Activated T-cell treated with anti-CD3 and anti-CD28 coated beads for 4 hours (primary cell): ENCODE data around the gene ERBIN.
"Not testable (repeated sequence)": the region's sequence is repeated elsewhere in the genome, so short reads cannot be mapped to it uniquely, and the experiment has no call there.

Experiments used
- DNase-seq: peaks from one replicate; pipeline ENCODE4 v3.0.0-alpha.2; 2020

ERBIN gene

GRCh38 chr5:65967288-65968066 lies 41.1 kb downstream of the ERBIN start:
- no peak for DNase-seq

DNA sequence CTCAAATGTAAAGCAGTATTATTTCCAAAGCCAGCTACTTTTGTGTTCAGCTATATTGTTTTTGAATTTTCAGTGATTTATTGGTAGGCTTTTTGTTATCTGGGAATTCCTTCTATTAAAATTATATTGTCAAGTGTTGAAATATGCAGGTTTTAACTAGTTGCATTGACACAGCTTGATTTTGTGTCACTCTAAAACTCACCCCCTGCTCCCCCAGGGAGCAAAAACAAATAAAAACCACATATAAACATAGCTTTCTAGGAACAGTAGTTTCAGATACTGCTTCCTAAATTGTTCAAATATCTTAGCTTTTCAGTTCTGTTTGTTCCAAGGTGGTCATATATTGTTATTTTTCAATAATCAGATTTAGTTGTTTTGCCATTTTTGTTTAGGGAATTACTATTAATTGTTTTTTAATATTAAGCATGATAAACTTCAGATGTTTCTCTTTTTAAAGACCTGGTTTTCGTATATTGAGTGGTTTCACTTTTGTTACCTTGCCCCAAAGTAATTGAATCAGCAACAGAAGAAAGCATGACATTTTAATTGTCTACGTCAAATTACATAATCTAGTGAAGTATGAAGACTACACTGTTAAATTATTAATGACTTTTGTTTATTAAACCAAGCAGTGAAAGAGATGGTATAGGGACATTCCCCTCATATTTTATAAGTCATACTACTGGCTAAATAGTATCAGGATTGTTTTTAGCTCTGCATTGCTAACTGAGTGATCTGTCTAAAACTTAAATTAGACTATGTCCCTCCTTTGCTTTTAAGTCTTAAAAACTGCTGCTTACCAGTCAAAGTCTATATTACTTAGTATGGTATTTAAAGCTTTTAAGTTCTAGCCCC lies 43.4 kb downstream of the ERBIN start:
- no peak for DNase-seq

- no peak for DNase-seq
Measured at GRCh38 chr5:65970481-65971367, 44.3 kb downstream of the ERBIN start.

- no peak for DNase-seq
Measured at GRCh38 chr5:65971643-65972042, 45.3 kb downstream of the ERBIN start.

- not testable (repeated sequence) for DNase-seq
Measured at GRCh38 chr5:65972896-65973295, 46.5 kb downstream of the ERBIN start.

DNA sequence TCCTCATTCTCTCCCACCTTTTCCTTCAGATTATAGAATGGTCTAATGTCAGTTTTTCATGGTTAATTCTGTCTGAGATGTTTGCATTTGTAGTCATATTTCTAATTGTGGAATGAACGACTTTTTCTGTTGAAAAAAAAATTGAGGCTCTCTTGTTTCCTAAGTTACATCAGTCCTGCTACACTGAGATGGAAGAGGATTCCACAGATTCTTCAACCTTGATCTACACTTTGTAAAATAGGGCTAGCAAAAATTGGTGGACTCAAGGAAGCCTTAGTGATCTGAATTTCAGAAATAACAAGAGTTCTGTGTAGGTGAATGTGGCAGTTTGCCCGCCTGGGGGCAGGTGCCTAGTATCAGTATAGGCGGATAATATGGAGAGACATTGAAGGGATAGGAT lies 51.9 kb downstream of the ERBIN start:
- DNase-seq, result no peak

DNA sequence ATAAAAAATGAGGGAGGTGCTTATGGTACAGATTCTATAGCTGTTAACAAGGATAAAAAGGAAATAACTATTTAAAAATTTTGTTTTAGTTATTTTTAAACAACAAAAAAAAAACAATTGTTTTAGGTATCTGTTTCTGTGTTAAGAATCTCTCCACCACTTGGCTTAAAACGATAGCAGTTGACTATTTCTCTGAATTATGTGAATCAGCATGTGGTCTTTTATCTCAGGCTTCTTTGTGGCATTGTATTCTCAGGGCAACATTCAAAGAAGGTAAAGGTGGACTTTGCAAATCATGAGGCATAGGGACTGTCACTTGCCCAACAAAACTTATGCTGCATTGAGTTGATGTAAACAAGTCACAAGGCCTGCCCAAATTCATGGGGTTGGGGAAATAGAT lies 55.2 kb downstream of the ERBIN start:
- DNase-seq, result no peak

DNA sequence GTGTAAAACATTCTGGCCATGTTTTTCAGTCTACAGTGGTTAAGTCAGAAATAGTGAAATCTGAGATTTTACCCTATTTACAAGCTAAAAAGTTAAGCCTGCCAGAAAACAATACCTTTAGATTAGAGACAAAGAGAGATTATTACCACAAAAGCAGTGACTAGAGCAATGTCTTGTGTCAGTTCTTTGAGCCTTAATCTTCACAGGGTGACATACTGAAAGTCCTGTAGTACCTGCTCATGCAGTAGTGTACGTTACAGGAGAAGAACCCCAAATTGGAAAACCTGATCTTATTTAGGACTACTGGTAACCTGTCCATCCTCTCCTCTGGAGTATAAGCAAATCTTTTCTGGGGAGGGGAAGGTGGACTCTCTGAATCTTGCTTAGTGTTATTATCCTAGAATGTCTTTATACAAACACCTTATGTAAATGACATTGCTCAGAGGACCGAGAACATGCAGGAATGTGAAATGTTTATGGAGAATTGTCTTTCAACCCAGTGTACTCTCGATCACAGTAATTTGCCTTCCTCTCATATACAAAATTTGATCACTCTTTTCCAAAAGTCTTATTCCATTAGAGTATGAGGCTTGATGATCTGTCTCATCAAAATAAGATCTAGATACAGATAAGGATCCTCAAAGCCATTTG lies 55.7 kb downstream of the ERBIN start:
- DNase-seq, result no peak

GRCh38 chr5:65982635-65983034 lies 56.3 kb downstream of the ERBIN start:
- DNase-seq, result no peak

DNA sequence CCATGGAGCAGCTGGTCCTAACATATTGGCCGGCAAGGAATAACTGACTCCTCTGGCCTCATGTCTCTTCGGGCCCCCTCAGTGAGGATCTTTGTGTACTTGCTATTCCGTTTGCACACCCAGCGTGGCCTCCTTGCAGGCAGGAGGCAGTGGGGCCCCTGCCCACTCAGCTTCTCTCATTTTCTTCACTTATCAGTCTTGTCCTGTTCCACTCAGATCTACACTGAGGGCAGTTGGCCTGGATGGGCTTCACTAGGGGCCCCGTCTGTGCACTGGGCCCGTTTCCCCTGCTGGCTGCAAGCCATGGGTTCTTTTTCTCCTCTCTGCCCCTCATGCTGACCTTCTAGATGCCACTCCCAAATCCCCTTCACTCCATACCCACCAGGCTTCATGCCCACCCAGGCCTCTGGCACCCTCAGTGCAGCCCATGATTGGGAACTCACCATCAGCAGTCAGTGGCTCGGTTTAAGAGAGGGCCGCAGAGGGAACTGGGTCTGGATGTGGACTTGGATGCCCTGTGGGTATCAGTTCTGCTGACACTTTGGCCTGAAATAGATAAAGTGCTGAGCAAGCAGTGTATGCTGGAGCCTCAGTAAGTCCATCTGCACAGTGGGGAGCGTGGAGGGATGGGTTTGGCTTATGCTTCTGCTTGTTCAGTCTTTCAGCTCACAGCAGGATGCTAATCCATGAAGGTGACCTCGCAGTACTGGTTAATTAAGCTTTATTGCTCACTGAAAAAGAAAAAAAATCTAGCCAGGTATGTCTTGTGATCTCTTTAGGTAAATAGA lies 57.9 kb downstream of the ERBIN start:
- DNase-seq, result no peak

DNA sequence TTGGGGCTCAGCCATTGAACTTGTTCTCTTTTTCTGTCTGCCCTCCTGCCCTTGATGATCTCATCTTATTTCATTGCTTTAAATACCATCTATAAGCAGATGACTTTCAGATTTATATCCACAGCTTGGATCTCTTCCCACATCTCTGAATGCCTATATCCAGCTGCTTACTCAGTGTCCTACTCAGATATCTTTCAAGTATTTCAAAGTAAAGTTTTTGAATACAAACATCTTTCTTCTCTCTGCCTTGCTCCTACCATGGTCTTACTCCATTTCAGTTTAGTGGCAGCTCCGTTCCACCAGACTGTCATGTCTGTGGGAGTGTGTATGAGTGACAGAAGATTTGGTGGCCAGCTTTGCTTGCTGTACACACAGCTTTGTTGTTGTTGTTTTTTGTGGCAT lies 59.7 kb downstream of the ERBIN start:
- no peak for DNase-seq

DNA sequence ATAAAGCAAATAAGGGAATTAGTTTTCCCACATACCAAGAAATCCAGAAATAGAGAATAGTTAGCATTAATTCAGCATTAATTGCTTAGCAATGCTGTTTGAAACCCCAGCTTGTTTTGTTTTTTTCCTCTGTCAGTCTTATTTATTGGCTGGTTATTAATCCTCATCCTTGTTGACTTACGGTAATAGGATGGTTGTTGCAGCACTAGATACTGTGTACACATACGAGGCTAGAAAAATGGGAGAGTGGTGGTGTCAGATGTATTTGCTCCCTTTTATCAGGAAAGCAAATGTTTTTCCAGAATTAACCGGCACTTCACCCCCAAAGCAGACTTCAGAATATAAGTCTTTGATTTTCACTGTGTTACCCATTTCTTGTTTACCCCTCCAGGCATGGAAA lies 60.4 kb downstream of the ERBIN start:
- no peak for DNase-seq

GRCh38 chr5:65987982-65988381 lies 61.6 kb downstream of the ERBIN start:
- no peak for DNase-seq

DNA sequence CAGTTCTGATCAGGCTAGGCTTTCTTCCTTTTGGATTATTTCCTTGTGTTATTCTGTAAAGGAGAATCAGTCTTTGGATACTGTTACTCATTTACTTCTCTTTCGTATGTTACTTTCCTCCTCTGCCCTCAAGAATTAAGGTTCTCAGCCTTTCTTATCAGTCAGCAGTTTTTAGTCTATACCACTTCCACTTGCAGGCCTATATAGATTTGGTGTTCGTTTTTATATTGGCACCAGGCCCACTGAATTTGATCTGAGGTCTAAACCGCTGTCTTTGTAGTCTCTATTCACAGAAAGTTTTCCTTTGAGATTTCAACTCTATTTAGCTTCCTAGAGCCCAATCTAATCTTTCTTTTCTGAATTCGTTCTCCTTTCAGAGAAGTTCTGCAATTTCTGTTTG lies 62.8 kb downstream of the ERBIN start:
- DNase-seq, result no peak

GRCh38 chr5:65992630-65993029 lies 66.3 kb downstream of the ERBIN start:
- no peak for DNase-seq

DNA sequence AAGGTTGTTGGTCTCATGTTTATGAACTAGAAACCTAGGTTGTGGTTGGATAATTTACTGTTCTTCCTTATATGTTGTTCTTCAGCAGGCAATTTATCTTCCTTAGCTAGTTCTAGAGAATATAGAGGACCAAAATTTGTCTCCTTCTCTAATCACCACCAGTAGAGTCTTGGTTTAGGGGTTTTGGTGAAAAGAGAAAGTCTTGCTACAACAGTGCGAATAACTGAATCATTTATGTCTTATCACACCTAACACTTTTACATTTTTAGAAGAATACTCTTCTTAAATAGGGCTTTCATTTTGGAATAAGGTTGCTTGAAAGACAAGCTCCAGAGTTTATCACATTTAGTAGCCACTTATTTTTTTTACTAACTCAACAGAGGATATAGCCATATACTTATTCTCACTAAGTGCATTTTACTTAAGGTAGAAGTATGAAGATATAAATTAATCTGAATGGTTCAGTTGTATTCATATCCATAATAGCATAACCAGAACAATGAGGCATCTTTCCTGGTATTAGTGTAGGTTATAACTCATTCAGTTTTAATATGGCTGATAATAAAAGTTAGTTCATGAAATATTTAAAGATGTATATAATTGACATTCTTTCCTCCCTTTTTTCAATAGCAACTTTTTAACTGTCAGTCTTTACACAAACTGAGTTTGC lies 67.9 kb downstream of the ERBIN start:
- no peak for DNase-seq

- no peak for DNase-seq
Measured at GRCh38 chr5:65999061-65999723, 72.8 kb downstream of the ERBIN start.

GRCh38 chr5:66001952-66002351 lies 75.6 kb downstream of the ERBIN start:
- no peak for DNase-seq

- DNase-seq, result no peak
Measured at GRCh38 chr5:66002415-66002814, 76.0 kb downstream of the ERBIN start.

DNA sequence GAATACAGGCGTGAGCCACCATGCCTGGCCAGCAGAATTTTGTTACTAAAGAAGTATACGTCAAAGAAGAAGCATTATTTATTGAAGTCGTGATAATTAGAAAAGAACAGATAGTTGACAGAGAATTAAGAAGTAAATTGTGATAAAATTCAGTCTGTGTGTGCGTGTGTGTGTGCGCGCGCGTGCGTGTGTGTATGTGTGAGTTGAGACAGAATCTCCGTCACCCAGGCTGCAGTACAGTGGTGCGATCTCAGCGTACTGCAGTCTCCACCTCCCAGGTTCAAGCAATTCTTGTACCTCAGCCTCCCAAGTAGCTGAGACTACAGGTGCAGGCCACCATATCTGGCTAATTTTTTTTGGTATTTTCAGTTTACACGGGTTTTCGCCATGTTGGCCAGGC lies 77.8 kb downstream of the ERBIN start:
- DNase-seq, result no peak

GRCh38 chr5:66009277-66009676 lies 82.9 kb downstream of the ERBIN start:
- DNase-seq, result no peak
